HepG2 (cell line): ENCODE results near the gene METTL15. TPM values are rescaled to one million over a fixed set of nuclear protein-coding genes. Genes with fewer than 3 reads are reported as not detected.

Source experiments
- DMAP1 ChIP-seq: IDR thresholded peaks from 2 replicates; pipeline ENCODE4 v1.6.1; 2016
- DNMT1 ChIP-seq: sonication (generic); formaldehyde crosslinking; IDR thresholded peaks from 2 replicates; pipeline ENCODE4 v1.5.1; 2020; ENCODE audit warnings: mild to moderate bottlenecking, missing genetic modification reagents
- GABPA ChIP-seq, 2 experiments: IDR thresholded peaks; 2 replicates each; pipeline ENCODE4 v1.6.1; 2011 to 2016; ENCODE audit warnings: low read depth in 2 of 2, low read length in 1 of 2, missing biosample characterization in 1 of 2, missing genetic modification characterization in 1 of 2
- LRRFIP1 ChIP-seq: sonication (generic); formaldehyde crosslinking; conservative IDR thresholded peaks from 2 replicates; pipeline ENCODE4 v1.4.0; 2020; ENCODE audit warnings: missing genetic modification reagents
- MIXL1 ChIP-seq: IDR thresholded peaks from 2 replicates; pipeline ENCODE4 v1.6.1; 2016
- NBN ChIP-seq: fragments of 450-650 bp; conservative IDR thresholded peaks from 2 replicates; pipeline ENCODE4 v1.6.1; 2017
- NCOR1 ChIP-seq: fragments of 200-600 bp; sonication (generic); IDR thresholded peaks from 2 replicates; pipeline ENCODE4 v1.7.0; 2017; ENCODE audit warnings: antibody characterized with exemption, low read length, borderline replicate concordance
- NR3C1 ChIP-seq: sonication (generic); formaldehyde crosslinking; IDR thresholded peaks from 2 replicates; pipeline ENCODE4 v1.4.0; 2020; ENCODE audit warnings: missing genetic modification reagents
- PAWR ChIP-seq: sonication (generic); formaldehyde crosslinking; IDR thresholded peaks from 2 replicates; pipeline ENCODE4 v1.4.0; 2020; ENCODE audit warnings: missing genetic modification reagents, mild to moderate bottlenecking, borderline replicate concordance
- PHF21A ChIP-seq: sonication (generic); formaldehyde crosslinking; IDR thresholded peaks from 2 replicates; pipeline ENCODE4 v1.5.0; 2020; ENCODE audit warnings: mild to moderate bottlenecking, missing genetic modification reagents
- POLR2AphosphoS5 ChIP-seq: IDR thresholded peaks from 2 replicates; pipeline ENCODE4 v1.6.1; 2012; ENCODE audit warnings: low read depth, low read length
- RBM39 ChIP-seq: fragments of 200-400 bp; formaldehyde crosslinking; IDR thresholded peaks from one replicate; pipeline ENCODE4 v1.6.1; 2018; ENCODE audit warnings: antibody characterized with exemption, mild to moderate bottlenecking, low read depth, low read length; ENCODE audit not compliant: poor library complexity, severe bottlenecking
- SKI ChIP-seq: fragments of 450-650 bp; IDR thresholded peaks from one replicate; pipeline ENCODE4 v1.6.1; 2018; ENCODE audit warnings: mild to moderate bottlenecking; ENCODE audit not compliant: partially characterized antibody
- THYN1 ChIP-seq: sonication (generic); formaldehyde crosslinking; IDR thresholded peaks from 2 replicates; pipeline ENCODE4 v1.8.1; 2023; ENCODE audit warnings: low read depth, mild to moderate bottlenecking, moderate library complexity, missing genetic modification reagents, borderline replicate concordance
- ZNF276 ChIP-seq: sonication (generic); formaldehyde crosslinking; IDR thresholded peaks from 2 replicates; pipeline ENCODE4 v1.4.0; 2020; ENCODE audit warnings: mild to moderate bottlenecking, low read depth, missing genetic modification reagents
- ZNF431 ChIP-seq: sonication (generic); formaldehyde crosslinking; IDR thresholded peaks from 2 replicates; pipeline ENCODE4 v1.9.0; 2022; ENCODE audit warnings: missing genetic modification reagents, low read depth, mild to moderate bottlenecking, borderline replicate concordance
- ZNF441 ChIP-seq: sonication (generic); formaldehyde crosslinking; IDR thresholded peaks from 2 replicates; pipeline ENCODE4 v1.7.0; 2021; ENCODE audit warnings: missing genetic modification reagents, borderline replicate concordance
- ZNF652 ChIP-seq: IDR thresholded peaks from 2 replicates; pipeline ENCODE4 v1.6.1; 2016; ENCODE audit warnings: low read depth, borderline replicate concordance
- ZNF724P ChIP-seq: sonication (generic); formaldehyde crosslinking; IDR thresholded peaks from 2 replicates; pipeline ENCODE4 v1.8.0; 2022; ENCODE audit warnings: missing genetic modification reagents, borderline replicate concordance
- ZNF776 ChIP-seq: sonication (generic); formaldehyde crosslinking; IDR thresholded peaks from 2 replicates; pipeline ENCODE4 v1.4.0; 2020; ENCODE audit warnings: mild to moderate bottlenecking, missing genetic modification reagents
- ZSCAN20 ChIP-seq: sonication (generic); formaldehyde crosslinking; IDR thresholded peaks from 2 replicates; pipeline ENCODE4 v1.4.0; 2020; ENCODE audit warnings: missing genetic modification reagents, mild to moderate bottlenecking, borderline replicate concordance
- ZZZ3 ChIP-seq: sonication (generic); formaldehyde crosslinking; IDR thresholded peaks from 2 replicates; pipeline ENCODE4 v1.4.0; 2020; ENCODE audit warnings: missing genetic modification reagents, mild to moderate bottlenecking, borderline replicate concordance
- polyA plus RNA-seq, 8 experiments: library from polyadenylated mRNA; depleted of rRNA in 3 of 8; stranded (reverse) in 7 of 8; unstranded in 1 of 8; fragments of >200 nt; fragmentation: Illumina TruSeq in 4 of 8; extraction: Trizol in 4 of 8; gene quantifications; 2 replicates each; pipeline versions ENCODE4 v1.2.1 to v1.2.3, GENCODE V29; 2011 to 2016; ENCODE audit warnings: low read depth in 4 of 8, missing spikeins in 1 of 8, mixed read lengths in 1 of 8; ENCODE audit not compliant: insufficient read depth in 1 of 8
- total RNA-seq, 5 experiments: library from RNA; depleted of rRNA; stranded (reverse); fragments of >200 nt; fragmentation: Illumina TruSeq; extraction: Trizol; gene quantifications; 2 replicates each; pipeline ENCODE4 v1.2.3, GENCODE V29; 2016; ENCODE audit warnings: low read depth in 1 of 5
- TF ChIP-seq, protein P1 (sequence below): sonication (generic); formaldehyde crosslinking; IDR thresholded peaks from 2 replicates; pipeline ENCODE4 v1.5.0; 2020; ENCODE audit warnings: missing genetic modification reagents, mild to moderate bottlenecking, borderline replicate concordance
- TF ChIP-seq, protein P2 (sequence below): sonication (generic); formaldehyde crosslinking; IDR thresholded peaks from 2 replicates; pipeline ENCODE4 v1.4.0; 2020; ENCODE audit warnings: missing genetic modification reagents; ENCODE audit errors: not compliant biosample characterization

The METTL15 gene
- total and polyA plus RNA-seq, 2 of the 13 experiments (the other 11 are each of a cell fraction or from before 2014, with no cell fraction given), result 6.5 to 14.0 TPM

- peak; percentile 56; the same call in 1 of the 2 replicates for TF ChIP-seq ZNF776
- peak; percentile 39; the same call in 1 of the 2 replicates for TF ChIP-seq NCOR1
- peak; percentile 87 for TF ChIP-seq MIXL1
- TF ChIP-seq POLR2AphosphoS5, result peak; percentile 84
- TF ChIP-seq ZNF441 (CRISPR knock-in tag), result peak; percentile 66; the same call in 1 of the 2 replicates
- peak; percentile 40; the same call in 1 of the 2 replicates for TF ChIP-seq ZNF724P (CRISPR knock-in tag)
- no peak for TF ChIP-seq RBM39
- TF ChIP-seq ZSCAN20, result peak; percentile 81; the same call in 1 of the 2 replicates
- no peak for TF ChIP-seq NBN
- TF ChIP-seq NR3C1 (CRISPR knock-in tag), result 0 out of 2 replicates have a peak, but pooled peaks have one; percentile 73
- TF ChIP-seq THYN1 (CRISPR knock-in tag), result no peak
- peak; percentile 95 for TF ChIP-seq DMAP1
- no peak for TF ChIP-seq PAWR
- peak; percentile 93 for TF ChIP-seq PHF21A (CRISPR knock-in tag)
- peak; percentile 75 for TF ChIP-seq GABPA (IDR thresholded peaks at IDR 0.05; ENCODE audit: low read depth, low read length)
- TF ChIP-seq GABPA (CRISPR knock-in tag; IDR thresholded peaks at IDR 0.05; ENCODE audit: low read depth), result peak; percentile 92
- TF ChIP-seq LRRFIP1 (CRISPR knock-in tag), result no peak
- peak; percentile 53; the same call in 1 of the 2 replicates for TF ChIP-seq ZNF652
- 0 out of 2 replicates have a peak, but pooled peaks have one; percentile 45 for TF ChIP-seq ZNF276 (CRISPR knock-in tag)
- peak; percentile 71; the same call in 1 of the 2 replicates for TF ChIP-seq DNMT1 (CRISPR knock-in tag)
- no peak for TF ChIP-seq SKI
- TF ChIP-seq, protein P1, sequence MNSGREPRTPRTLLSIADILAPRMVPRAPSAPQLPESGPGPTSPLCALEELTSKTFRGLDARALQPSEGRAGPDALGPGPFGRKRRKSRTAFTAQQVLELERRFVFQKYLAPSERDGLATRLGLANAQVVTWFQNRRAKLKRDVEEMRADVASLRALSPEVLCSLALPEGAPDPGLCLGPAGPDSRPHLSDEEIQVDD (CRISPR knock-in tag), result peak; percentile 81; the same call in 1 of the 2 replicates
- TF ChIP-seq ZNF431 (CRISPR knock-in tag), result peak; percentile 92
- TF ChIP-seq, protein P2, sequence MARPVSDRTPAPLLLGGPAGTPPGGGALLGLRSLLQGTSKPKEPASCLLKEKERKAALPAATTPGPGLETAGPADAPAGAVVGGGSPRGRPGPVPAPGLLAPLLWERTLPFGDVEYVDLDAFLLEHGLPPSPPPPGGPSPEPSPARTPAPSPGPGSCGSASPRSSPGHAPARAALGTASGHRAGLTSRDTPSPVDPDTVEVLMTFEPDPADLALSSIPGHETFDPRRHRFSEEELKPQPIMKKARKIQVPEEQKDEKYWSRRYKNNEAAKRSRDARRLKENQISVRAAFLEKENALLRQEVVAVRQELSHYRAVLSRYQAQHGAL (CRISPR knock-in tag), result peak; percentile 98
- TF ChIP-seq ZZZ3 (CRISPR knock-in tag), result peak; percentile 72; the same call in 1 of the 2 replicates
Observed at GRCh38 chr11:28110108-28110820, 2.1 kb downstream of the METTL15 start (continued).
